ENCODE data around the gene NETO2.

The NETO2 gene

DNA sequence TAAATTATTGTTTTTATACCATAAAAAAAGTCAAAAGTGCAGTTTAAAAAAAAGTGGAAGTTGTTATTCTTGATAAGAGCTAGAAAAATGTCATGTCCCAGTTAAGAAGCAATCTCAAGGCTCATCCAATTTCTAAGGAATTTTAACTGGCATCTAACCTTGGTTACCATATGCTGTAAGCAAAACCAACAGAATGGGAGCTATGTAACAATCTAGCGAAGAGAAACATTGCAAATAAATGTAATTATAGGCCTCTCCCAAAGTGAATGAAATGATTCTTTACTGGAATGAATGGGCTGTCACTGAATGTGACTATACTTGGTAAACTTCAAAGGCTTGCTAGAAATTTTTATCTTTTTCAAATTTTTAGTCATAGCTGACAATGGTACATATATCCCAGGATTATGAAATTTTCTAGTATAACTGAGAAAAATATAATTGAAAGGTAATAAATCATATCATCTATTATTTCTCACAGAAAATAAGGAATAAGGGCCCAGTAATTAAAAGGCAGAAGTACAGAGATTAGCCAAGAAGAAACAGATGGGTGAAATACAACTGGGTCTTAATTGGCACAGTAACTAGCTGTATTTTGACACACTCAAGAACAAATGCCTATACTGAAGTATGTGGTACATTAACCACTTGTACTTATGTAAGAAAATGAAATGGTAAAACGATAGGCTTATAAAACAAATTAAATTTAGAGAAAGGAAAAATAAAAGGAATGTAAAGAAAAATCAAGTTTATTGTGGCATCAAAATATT, 61.5 kb downstream of the NETO2 start:
- H3K9me3 ChIP-seq (ENCODE audit: control insufficient read depth, insufficient read depth, low read depth, low read length): no peaks in the 10 kb centered on the region
- H3K27me3 ChIP-seq (ENCODE audit: control insufficient read depth, insufficient read depth, low read length): no peaks in the 10 kb centered on the region
- H3K36me3 ChIP-seq (ENCODE audit: control insufficient read depth, insufficient read depth, low read length): peaks cover 13% of the 10 kb centered on the region
- no peak overlapping the region for H3K27ac ChIP-seq (ENCODE audit: low read depth, low read length)
- no peak overlapping the region for H3K4me3 ChIP-seq (ENCODE audit: low read depth, low read length)
- H3K4me1 ChIP-seq (ENCODE audit: control insufficient read depth, insufficient read depth, low read length): peaks cover 12% of the 10 kb centered on the region
- no peak overlapping the region for H3K9ac ChIP-seq (ENCODE audit: low read length)

- Histone ChIP-seq H3K4me1 (ENCODE audit: control insufficient read depth, insufficient read depth, low read length) (peaks cover 12% of the 10 kb centered on the region), H3K9ac (ENCODE audit: low read length) (no peak overlapping the region), H3K36me3 (ENCODE audit: control insufficient read depth, insufficient read depth, low read length) (peaks cover 12% of the 10 kb centered on the region), H3K27ac (ENCODE audit: low read depth, low read length) (no peak overlapping the region), H3K27me3 (ENCODE audit: control insufficient read depth, insufficient read depth, low read length) (no peaks in the 10 kb centered on the region), H3K9me3 (ENCODE audit: control insufficient read depth, insufficient read depth, low read depth, low read length) (no peaks in the 10 kb centered on the region), H3K4me3 (ENCODE audit: low read depth, low read length) (no peak overlapping the region)
Measured at GRCh38 chr16:47081115-47081514, 62.6 kb downstream of the NETO2 start.

DNA sequence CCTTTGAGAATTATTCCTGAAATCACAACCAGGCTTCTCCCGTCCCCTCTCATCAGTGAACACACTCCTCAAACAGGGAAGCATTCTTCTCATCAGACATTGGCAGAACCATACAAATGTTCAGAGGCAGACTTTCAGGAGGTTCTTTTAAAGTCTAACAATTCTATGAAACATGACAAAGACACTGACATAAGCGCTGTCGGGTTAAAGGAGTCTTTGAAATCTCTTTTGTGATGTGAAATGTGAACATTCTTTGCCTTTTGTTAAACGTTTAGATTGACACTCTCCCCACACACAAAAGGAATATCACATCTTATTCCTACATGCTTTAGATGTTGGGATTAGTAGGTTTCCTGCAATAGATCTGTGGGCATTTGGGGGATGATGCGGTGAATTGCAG, 63.9 kb downstream of the NETO2 start:
- H3K27me3 ChIP-seq (ENCODE audit: control insufficient read depth, insufficient read depth, low read length): no peaks in the 10 kb centered on the region
- H3K9me3 ChIP-seq (ENCODE audit: control insufficient read depth, insufficient read depth, low read depth, low read length): no peaks in the 10 kb centered on the region
- H3K4me1 ChIP-seq (ENCODE audit: control insufficient read depth, insufficient read depth, low read length): peaks cover 12% of the 10 kb centered on the region
- no peak overlapping the region for H3K4me3 ChIP-seq (ENCODE audit: low read depth, low read length)
- peaks cover 10% of the 10 kb centered on the region for H3K36me3 ChIP-seq (ENCODE audit: control insufficient read depth, insufficient read depth, low read length)
- H3K27ac ChIP-seq (ENCODE audit: low read depth, low read length): peak overlapping the region; percentile 61; the same call in 1 of the 2 replicates
- H3K9ac ChIP-seq (ENCODE audit: low read length): no peak overlapping the region

- Histone ChIP-seq H3K9ac (ENCODE audit: low read length) (no peak overlapping the region), H3K36me3 (ENCODE audit: control insufficient read depth, insufficient read depth, low read length) (no peaks in the 10 kb centered on the region), H3K4me3 (ENCODE audit: low read depth, low read length) (no peak overlapping the region), H3K27ac (ENCODE audit: low read depth, low read length) (no peak overlapping the region), H3K27me3 (ENCODE audit: control insufficient read depth, insufficient read depth, low read length) (no peaks in the 10 kb centered on the region), H3K9me3 (ENCODE audit: control insufficient read depth, insufficient read depth, low read depth, low read length) (0 out of 2 replicates have a peak, but pooled peaks cover 3% of the 10 kb centered on the region), H3K4me1 (ENCODE audit: control insufficient read depth, insufficient read depth, low read length) (no peaks in the 10 kb centered on the region)
Measured at GRCh38 chr16:47073223-47074155, 70.3 kb downstream of the NETO2 start.

GRCh38 chr16:47072158-47072557, 71.6 kb downstream of the NETO2 start:
- Histone ChIP-seq H3K4me3 (ENCODE audit: low read depth, low read length) (no peak overlapping the region), H3K36me3 (ENCODE audit: control insufficient read depth, insufficient read depth, low read length) (no peaks in the 10 kb centered on the region), H3K27ac (ENCODE audit: low read depth, low read length) (no peak overlapping the region), H3K27me3 (ENCODE audit: control insufficient read depth, insufficient read depth, low read length) (no peaks in the 10 kb centered on the region), H3K4me1 (ENCODE audit: control insufficient read depth, insufficient read depth, low read length) (no peaks in the 10 kb centered on the region), H3K9ac (ENCODE audit: low read length) (no peak overlapping the region), H3K9me3 (ENCODE audit: control insufficient read depth, insufficient read depth, low read depth, low read length) (0 out of 2 replicates have a peak, but pooled peaks cover 3% of the 10 kb centered on the region)

- Histone ChIP-seq H3K27me3 (ENCODE audit: control insufficient read depth, insufficient read depth, low read length) (no peaks in the 10 kb centered on the region), H3K9ac (ENCODE audit: low read length) (no peak overlapping the region), H3K4me3 (ENCODE audit: low read depth, low read length) (no peak overlapping the region)
Measured at GRCh38 chr16:47069841-47070584, 73.7 kb downstream of the NETO2 start.

DNA sequence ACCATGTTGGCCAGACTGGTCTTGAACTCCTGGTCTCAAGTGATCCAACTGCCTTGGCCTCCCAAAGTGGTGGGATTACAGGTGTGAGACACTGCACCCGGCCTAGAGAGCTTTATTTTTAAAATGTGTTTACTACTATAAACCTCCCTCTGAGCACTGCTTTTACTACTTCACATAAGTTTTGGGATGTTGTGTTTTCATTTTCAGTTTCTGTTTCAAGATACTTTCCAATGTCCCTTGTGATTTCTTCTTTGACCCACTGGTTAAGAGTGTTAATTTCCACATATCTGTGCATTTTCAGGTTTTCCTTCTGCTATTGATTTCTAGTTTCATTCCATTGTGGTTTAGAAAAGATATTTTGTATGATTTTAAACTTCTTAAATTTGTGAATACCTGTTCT, 74.4 kb downstream of the NETO2 start:
- no peak overlapping the region for H3K4me3 ChIP-seq (ENCODE audit: low read depth, low read length)
- no peak overlapping the region for H3K27ac ChIP-seq (ENCODE audit: low read depth, low read length)
- H3K4me1 ChIP-seq (ENCODE audit: control insufficient read depth, insufficient read depth, low read length): peaks cover 2% of the 10 kb centered on the region; the same call in 1 of the 2 replicates

More at GRCh38 chr16:47069841-47070584, 73.7 kb downstream of the NETO2 start:
- Histone ChIP-seq H3K4me1 (ENCODE audit: control insufficient read depth, insufficient read depth, low read length) (peaks cover 2% of the 10 kb centered on the region; the same call in 1 of the 2 replicates), H3K9me3 (ENCODE audit: control insufficient read depth, insufficient read depth, low read depth, low read length) (0 out of 2 replicates have a peak, but pooled peaks cover 3% of the 10 kb centered on the region), H3K36me3 (ENCODE audit: control insufficient read depth, insufficient read depth, low read length) (no peaks in the 10 kb centered on the region), H3K27ac (ENCODE audit: low read depth, low read length) (no peak overlapping the region)

GRCh38 chr16:47067203-47067602, 76.5 kb downstream of the NETO2 start:
- H3K4me3 ChIP-seq (ENCODE audit: low read depth, low read length): no peak overlapping the region
- H3K4me1 ChIP-seq (ENCODE audit: control insufficient read depth, insufficient read depth, low read length): peaks cover 2% of the 10 kb centered on the region; the same call in 1 of the 2 replicates
- no peak overlapping the region for H3K27ac ChIP-seq (ENCODE audit: low read depth, low read length)
- no peaks in the 10 kb centered on the region for H3K27me3 ChIP-seq (ENCODE audit: control insufficient read depth, insufficient read depth, low read length)
- no peak overlapping the region for H3K9ac ChIP-seq (ENCODE audit: low read length)
- no peaks in the 10 kb centered on the region; the same call in 1 of the 2 replicates for H3K9me3 ChIP-seq (ENCODE audit: control insufficient read depth, insufficient read depth, low read depth, low read length)
- no peaks in the 10 kb centered on the region for H3K36me3 ChIP-seq (ENCODE audit: control insufficient read depth, insufficient read depth, low read length)

More for the DNA sequence above, 74.4 kb downstream of the NETO2 start:
- no peaks in the 10 kb centered on the region for H3K36me3 ChIP-seq (ENCODE audit: control insufficient read depth, insufficient read depth, low read length)
- H3K9me3 ChIP-seq (ENCODE audit: control insufficient read depth, insufficient read depth, low read depth, low read length): 0 out of 2 replicates have a peak, but pooled peaks cover 3% of the 10 kb centered on the region
- no peak overlapping the region for H3K9ac ChIP-seq (ENCODE audit: low read length)
- H3K27me3 ChIP-seq (ENCODE audit: control insufficient read depth, insufficient read depth, low read length): no peaks in the 10 kb centered on the region

GRCh38 chr16:47065766-47066688, 77.7 kb downstream of the NETO2 start:
- no peaks in the 10 kb centered on the region for H3K36me3 ChIP-seq (ENCODE audit: control insufficient read depth, insufficient read depth, low read length)
- peaks cover 2% of the 10 kb centered on the region; the same call in 1 of the 2 replicates for H3K4me1 ChIP-seq (ENCODE audit: control insufficient read depth, insufficient read depth, low read length)
- no peaks in the 10 kb centered on the region; the same call in none of the 2 replicates for H3K9me3 ChIP-seq (ENCODE audit: control insufficient read depth, insufficient read depth, low read depth, low read length)

DNA sequence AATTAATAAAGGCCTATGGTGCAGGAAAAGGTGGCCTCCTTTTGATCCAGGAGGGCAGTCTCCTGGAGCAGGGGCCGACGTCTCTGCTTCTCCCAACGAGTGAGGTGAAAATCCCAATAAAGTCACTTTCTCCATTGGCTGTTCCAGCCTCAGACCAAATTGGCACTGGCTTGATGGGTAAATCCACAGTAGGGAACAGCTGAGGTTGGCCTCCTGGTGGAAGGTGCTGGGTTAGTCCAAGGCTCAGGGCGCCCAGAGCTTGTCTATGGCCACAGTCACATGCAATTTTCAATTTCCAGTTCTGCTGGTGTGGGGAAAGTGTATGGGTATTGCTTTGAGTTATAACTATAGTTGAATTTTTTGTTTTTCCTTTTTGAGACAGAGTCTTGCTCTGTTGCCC, 79.0 kb downstream of the NETO2 start:
- Histone ChIP-seq H3K9ac (ENCODE audit: low read length) (no peak overlapping the region), H3K4me3 (ENCODE audit: low read depth, low read length) (no peak overlapping the region), H3K9me3 (ENCODE audit: control insufficient read depth, insufficient read depth, low read depth, low read length) (no peaks in the 10 kb centered on the region; the same call in none of the 2 replicates), H3K27me3 (ENCODE audit: control insufficient read depth, insufficient read depth, low read length) (no peaks in the 10 kb centered on the region), H3K4me1 (ENCODE audit: control insufficient read depth, insufficient read depth, low read length) (peaks cover 2% of the 10 kb centered on the region; the same call in 1 of the 2 replicates), H3K27ac (ENCODE audit: low read depth, low read length) (no peak overlapping the region), H3K36me3 (ENCODE audit: control insufficient read depth, insufficient read depth, low read length) (no peaks in the 10 kb centered on the region)

More at GRCh38 chr16:47065766-47066688, 77.7 kb downstream of the NETO2 start:
- Histone ChIP-seq H3K9ac (ENCODE audit: low read length) (no peak overlapping the region), H3K27ac (ENCODE audit: low read depth, low read length) (no peak overlapping the region), H3K27me3 (ENCODE audit: control insufficient read depth, insufficient read depth, low read length) (no peaks in the 10 kb centered on the region), H3K4me3 (ENCODE audit: low read depth, low read length) (no peak overlapping the region)

All from HUES6 (cell line).